Fibroblast of lung (primary cell): Measurements from ENCODE around the gene ATOSB. TPM values are rescaled to one million over a fixed set of nuclear protein-coding genes. Genes with fewer than 3 reads are reported as not detected.

Experiments used
- DNase-seq, 2 donors: peaks; one replicate each; pipeline versions ENCODE4 v3.0.0 to v3.0.0-alpha.2; 2010; ENCODE audit warnings: low read depth in 2 of 2
- H2AFZ ChIP-seq: 2 replicates; pipeline ENCODE4 v1.5.1; 2012; ENCODE audit warnings: low read length, control low read depth, inconsistent platforms
- H3K27ac ChIP-seq: 2 replicates; pipeline ENCODE4 v1.5.1; 2011; ENCODE audit warnings: low read length, control low read depth; ENCODE audit not compliant: insufficient read depth
- H3K27me3 ChIP-seq: 2 replicates; pipeline ENCODE4 v1.5.1; 2011; ENCODE audit warnings: mild to moderate bottlenecking, low read length; ENCODE audit not compliant: control insufficient read depth, insufficient read depth
- H3K36me3 ChIP-seq: 2 replicates; pipeline ENCODE4 v1.5.1; 2011; ENCODE audit warnings: low read length; ENCODE audit not compliant: control insufficient read depth, insufficient read depth
- H3K4me1 ChIP-seq: 2 replicates; pipeline ENCODE4 v1.5.1; 2011; ENCODE audit warnings: low read length; ENCODE audit not compliant: control insufficient read depth, insufficient read depth; ENCODE audit errors: extremely low read depth
- H3K4me2 ChIP-seq: 2 replicates; pipeline ENCODE4 v1.5.1; 2011; ENCODE audit warnings: low read length, control low read depth; ENCODE audit not compliant: insufficient read depth; ENCODE audit errors: extremely low read depth
- H3K4me3 ChIP-seq, 4 experiments: fragments of 200-600 bp in 1 of 4; sonication (generic) in 1 of 4; replicated peaks in 1 of 4; 2 replicates each; pipeline ENCODE4 v1.5.1; 2011 to 2016; ENCODE audit warnings: low read length in 4 of 4, low read depth in 3 of 4, mild to moderate bottlenecking in 3 of 4, control low read depth in 2 of 4, inconsistent platforms in 1 of 4, mixed read lengths in 1 of 4; ENCODE audit not compliant: insufficient read depth in 1 of 4; ENCODE audit errors: control extremely low read depth in 1 of 4
- H3K79me2 ChIP-seq: 2 replicates; pipeline ENCODE4 v1.5.1; 2012; ENCODE audit warnings: mild to moderate bottlenecking, low read length, inconsistent platforms; ENCODE audit not compliant: control insufficient read depth, insufficient read depth
- H3K9ac ChIP-seq: 2 replicates; pipeline ENCODE4 v1.5.1; 2011; ENCODE audit warnings: mild to moderate bottlenecking, low read length, control low read depth; ENCODE audit not compliant: insufficient read depth
- H3K9me3 ChIP-seq: 2 replicates; pipeline ENCODE4 v1.5.1; 2012; ENCODE audit warnings: low read depth, low read length; ENCODE audit not compliant: control insufficient read depth, insufficient read depth
- H4K20me1 ChIP-seq: 2 replicates; pipeline ENCODE4 v1.5.1; 2011; ENCODE audit warnings: low read length; ENCODE audit not compliant: control insufficient read depth, insufficient read depth; ENCODE audit errors: extremely low read depth
- CTCF ChIP-seq, 2 donors: IDR thresholded peaks in 1 of 2; conservative IDR thresholded peaks in 1 of 2; 1 replicate in 1 of 2; 2 replicates in 1 of 2; pipeline ENCODE4 v1.5.1; 2011 to 2012; ENCODE audit warnings: low read length in 2 of 2, control low read depth in 1 of 2, inconsistent platforms in 1 of 2, low read depth in 1 of 2, mild to moderate bottlenecking in 1 of 2
- EZH2 ChIP-seq: IDR thresholded peaks from 2 replicates; pipeline ENCODE4 v1.5.1; 2012; ENCODE audit warnings: low read length, control low read depth, mild to moderate bottlenecking; ENCODE audit errors: missing control alignments
- polyA plus RNA-seq, 2 donors: library from polyadenylated mRNA; depleted of rRNA in 1 of 2; stranded (reverse) in 1 of 2; unstranded in 1 of 2; fragments of >200 nt; gene quantifications; 2 replicates each; pipeline ENCODE4 v1.2.1, GENCODE V29; 2011 to 2012; ENCODE audit warnings: missing spikeins in 1 of 2
- total RNA-seq: library from RNA; depleted of rRNA; stranded (reverse); fragments of >200 nt; gene quantifications from 2 replicates; pipeline ENCODE4 v1.2.1, GENCODE V29; 2014

Gene ATOSB
- total and polyA plus RNA-seq, 2 donors (not counting 1 experiment from before 2014, with no cell fraction given): 18.2 to 24.5 TPM

GRCh38 chr9:35105571-35106342 lies 9.9 kb downstream of the ATOSB start:
- no peak for DNase-seq
- H3K79me2 ChIP-seq: peaks cover 33% of the 10 kb centered on the region

GRCh38 chr9:35105126-35105525 lies 10.5 kb downstream of the ATOSB start:
- no peaks in the 10 kb centered on the region for H3K9me3 ChIP-seq
- no peak overlapping the region for H3K4me3 ChIP-seq
- TF ChIP-seq EZH2: no peak
- TF ChIP-seq CTCF (conservative IDR thresholded peaks at IDR 0.05 in 1 of 2, IDR thresholded peaks at IDR 0.05 in 1 of 2; ENCODE audit: low read depth in 1 of 2, low read length in 2 of 2): no peak
- H4K20me1 ChIP-seq: no peaks in the 10 kb centered on the region
- no peak overlapping the region for H3K27ac ChIP-seq
- H3K4me1 ChIP-seq: peaks cover 10% of the 10 kb centered on the region
- H3K36me3 ChIP-seq: peaks cover 21% of the 10 kb centered on the region
- DNase-seq: no peak
- H3K79me2 ChIP-seq: peaks cover 27% of the 10 kb centered on the region
- H3K9ac ChIP-seq: no peak overlapping the region
- no peak overlapping the region for H3K4me2 ChIP-seq
- H3K27me3 ChIP-seq: no peaks in the 10 kb centered on the region
- H2AFZ ChIP-seq: no peak overlapping the region

More at GRCh38 chr9:35105571-35106342, 9.9 kb downstream of the ATOSB start:
- Histone ChIP-seq H3K4me3 (no peak overlapping the region), H3K9me3 (no peaks in the 10 kb centered on the region), H3K4me1 (peaks cover 15% of the 10 kb centered on the region), H3K4me2 (no peak overlapping the region), H3K9ac (no peak overlapping the region), H3K27me3 (no peaks in the 10 kb centered on the region), H3K27ac (no peak overlapping the region), H4K20me1 (no peaks in the 10 kb centered on the region), H2AFZ (no peak overlapping the region), H3K36me3 (peaks cover 21% of the 10 kb centered on the region)
- TF ChIP-seq EZH2 (no peak), CTCF (conservative IDR thresholded peaks at IDR 0.05 in 1 of 2, IDR thresholded peaks at IDR 0.05 in 1 of 2; ENCODE audit: low read depth in 1 of 2, low read length in 2 of 2) (no peak)

DNA sequence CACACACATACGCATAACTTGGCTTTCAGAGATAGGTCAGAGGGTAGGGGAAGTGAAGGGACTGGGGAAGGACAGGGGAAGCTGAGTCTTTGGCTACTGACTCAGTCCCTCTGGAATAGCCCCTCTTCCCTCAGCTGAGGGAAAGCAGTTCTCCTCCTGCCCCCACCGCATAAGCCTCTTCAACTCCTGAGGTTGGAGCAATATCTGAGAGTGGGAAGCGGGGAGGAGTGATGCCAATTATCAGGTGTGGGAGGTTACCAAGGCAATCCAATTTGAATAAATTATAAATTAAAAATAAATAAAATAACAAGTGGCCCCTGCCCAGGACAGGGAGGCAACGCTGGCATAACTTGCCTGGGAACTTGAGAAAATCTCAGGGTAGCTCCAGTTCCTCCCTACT lies 11.1 kb downstream of the ATOSB start:
- peaks cover 8% of the 10 kb centered on the region for H3K4me1 ChIP-seq
- H2AFZ ChIP-seq: no peak overlapping the region
- TF ChIP-seq EZH2 (no peak), CTCF (conservative IDR thresholded peaks at IDR 0.05 in 1 of 2, IDR thresholded peaks at IDR 0.05 in 1 of 2; ENCODE audit: low read depth in 1 of 2, low read length in 2 of 2) (no peak)
- peaks cover 22% of the 10 kb centered on the region for H3K79me2 ChIP-seq
- DNase-seq: no peak
- peak overlapping the region; percentile 93 for H3K27ac ChIP-seq
- H3K9me3 ChIP-seq: no peaks in the 10 kb centered on the region
- H3K4me3 ChIP-seq: no peak overlapping the region
- H3K27me3 ChIP-seq: no peaks in the 10 kb centered on the region
- H3K9ac ChIP-seq: no peak overlapping the region
- no peaks in the 10 kb centered on the region for H4K20me1 ChIP-seq
- H3K36me3 ChIP-seq: peaks cover 21% of the 10 kb centered on the region
- H3K4me2 ChIP-seq: no peak overlapping the region
